ENCODE results near the gene RIPOR3.
"Not testable (repeated sequence)": the region's sequence is repeated elsewhere in the genome, so short reads cannot be mapped to it uniquely, and the experiment has no call there.

RIPOR3 gene

DNA sequence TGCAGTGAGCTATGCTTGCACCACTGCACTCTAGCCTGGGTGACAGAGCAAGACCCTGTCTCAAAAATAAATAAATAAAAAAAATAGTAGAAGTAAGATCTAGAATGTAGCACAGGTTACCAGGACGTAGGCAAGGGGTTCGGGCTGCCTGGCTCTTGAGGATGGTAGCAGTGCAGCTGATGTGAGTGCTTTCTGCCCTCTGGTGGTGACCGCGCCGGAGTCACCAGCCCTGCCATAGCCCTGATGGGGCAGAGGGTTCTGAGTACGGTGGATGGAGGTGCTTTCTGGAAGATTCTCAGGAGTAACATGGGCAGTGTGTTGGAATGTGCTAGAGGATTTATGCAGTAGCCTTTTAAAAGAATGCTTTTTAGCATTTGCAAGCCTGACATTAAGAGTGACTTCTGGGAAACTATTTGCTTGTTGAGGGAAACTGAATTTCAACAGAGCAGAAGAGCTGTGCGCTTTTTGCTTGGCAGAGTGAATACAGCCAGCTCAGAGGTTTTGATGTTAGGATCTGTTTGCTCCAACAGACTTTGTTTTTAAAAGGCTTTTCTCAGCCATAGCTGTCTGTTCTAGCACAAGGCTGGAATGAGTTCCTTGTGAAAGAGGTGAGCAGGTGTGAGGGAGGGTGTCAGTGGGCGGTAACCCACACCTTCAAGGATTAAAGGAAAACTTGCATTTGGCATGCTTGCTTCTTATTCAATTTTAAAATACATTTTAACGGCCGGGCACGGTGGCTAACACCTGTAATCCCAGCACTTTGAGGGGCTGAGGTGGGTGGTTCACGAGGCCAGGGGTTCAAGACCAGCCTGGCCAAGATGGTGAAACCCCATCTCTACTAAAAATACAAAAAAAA, 115.2 kb downstream of the RIPOR3 start:
- Histone ChIP-seq H3K4me1 (ENCODE audit: insufficient read depth, low read length) (peaks cover 34% of the 10 kb centered on the region), H3K27ac (ENCODE audit: low read depth, low read length) (peak overlapping the region; percentile 48), H3K36me3 (ENCODE audit: insufficient read depth, low read length) (peaks cover 47% of the 10 kb centered on the region), H3K4me3 (ENCODE audit: low read depth in 1 of 2, low read length in 2 of 2) (no peak overlapping the region), H3K27me3 (ENCODE audit: control insufficient read depth in 1 of 2, insufficient read depth in 2 of 2, low read length in 2 of 2) (no peaks in the 10 kb centered on the region), H3K9me3 (ENCODE audit: low read length) (no peaks in the 10 kb centered on the region), H3K9ac (ENCODE audit: low read length) (no peak overlapping the region)

DNA sequence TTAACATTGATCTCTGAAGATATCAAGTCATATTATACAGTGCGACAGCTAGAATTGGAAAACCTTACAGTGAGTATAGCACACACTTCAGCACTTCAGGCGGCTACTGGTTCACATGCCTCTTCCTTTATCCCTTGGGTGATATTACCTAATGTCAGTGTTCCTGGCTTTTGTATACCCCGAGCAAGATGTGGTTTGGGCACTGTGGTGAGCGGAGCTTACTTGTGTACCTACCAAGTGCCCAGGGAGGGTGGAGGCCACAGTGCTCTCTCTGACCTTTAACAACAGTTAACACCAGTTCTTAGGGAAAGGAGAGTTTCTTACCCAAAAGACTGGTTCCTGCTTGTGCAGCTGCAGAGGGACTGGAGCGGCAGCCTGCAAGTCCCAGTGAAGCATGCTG, 116.8 kb downstream of the RIPOR3 start:
- Histone ChIP-seq H3K4me1 (ENCODE audit: insufficient read depth, low read length) (peaks cover 34% of the 10 kb centered on the region), H3K27me3 (ENCODE audit: control insufficient read depth in 1 of 2, insufficient read depth in 2 of 2, low read length in 2 of 2) (no peaks in the 10 kb centered on the region), H3K36me3 (ENCODE audit: insufficient read depth, low read length) (peaks cover 39% of the 10 kb centered on the region), H3K27ac (ENCODE audit: low read depth, low read length) (no peak overlapping the region), H3K9ac (ENCODE audit: low read length) (no peak overlapping the region), H3K4me3 (ENCODE audit: low read depth in 1 of 2, low read length in 2 of 2) (no peak overlapping the region), H3K9me3 (ENCODE audit: low read length) (no peaks in the 10 kb centered on the region)

DNA sequence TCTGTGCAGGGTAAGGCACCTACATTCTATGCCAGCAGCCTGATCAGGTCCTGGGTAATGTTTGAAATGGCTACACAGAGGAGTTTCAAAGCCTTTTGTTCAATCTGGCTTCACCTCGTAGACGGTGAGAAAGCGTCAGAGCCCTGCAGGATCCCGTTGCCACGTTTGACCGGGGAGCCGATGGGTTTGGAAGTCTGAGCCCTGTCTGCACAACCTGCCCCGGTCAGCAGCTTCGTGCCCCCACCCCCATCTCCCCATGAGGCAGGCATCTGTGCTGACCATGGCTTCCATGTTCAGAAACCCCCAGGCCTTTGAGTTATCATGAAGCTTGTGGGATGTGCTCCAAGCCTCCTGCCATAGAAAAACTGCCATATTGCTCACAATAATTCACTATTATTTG, 117.2 kb downstream of the RIPOR3 start:
- no peak overlapping the region for H3K27ac ChIP-seq (ENCODE audit: low read depth, low read length)
- H3K4me3 ChIP-seq (ENCODE audit: low read depth in 1 of 2, low read length in 2 of 2) = no peak overlapping the region
- peaks cover 38% of the 10 kb centered on the region for H3K36me3 ChIP-seq (ENCODE audit: insufficient read depth, low read length)
- no peaks in the 10 kb centered on the region for H3K27me3 ChIP-seq (ENCODE audit: control insufficient read depth in 1 of 2, insufficient read depth in 2 of 2, low read length in 2 of 2)
- H3K4me1 ChIP-seq (ENCODE audit: insufficient read depth, low read length) = peaks cover 34% of the 10 kb centered on the region
- no peaks in the 10 kb centered on the region for H3K9me3 ChIP-seq (ENCODE audit: low read length)
- H3K9ac ChIP-seq (ENCODE audit: low read length) = no peak overlapping the region

DNA sequence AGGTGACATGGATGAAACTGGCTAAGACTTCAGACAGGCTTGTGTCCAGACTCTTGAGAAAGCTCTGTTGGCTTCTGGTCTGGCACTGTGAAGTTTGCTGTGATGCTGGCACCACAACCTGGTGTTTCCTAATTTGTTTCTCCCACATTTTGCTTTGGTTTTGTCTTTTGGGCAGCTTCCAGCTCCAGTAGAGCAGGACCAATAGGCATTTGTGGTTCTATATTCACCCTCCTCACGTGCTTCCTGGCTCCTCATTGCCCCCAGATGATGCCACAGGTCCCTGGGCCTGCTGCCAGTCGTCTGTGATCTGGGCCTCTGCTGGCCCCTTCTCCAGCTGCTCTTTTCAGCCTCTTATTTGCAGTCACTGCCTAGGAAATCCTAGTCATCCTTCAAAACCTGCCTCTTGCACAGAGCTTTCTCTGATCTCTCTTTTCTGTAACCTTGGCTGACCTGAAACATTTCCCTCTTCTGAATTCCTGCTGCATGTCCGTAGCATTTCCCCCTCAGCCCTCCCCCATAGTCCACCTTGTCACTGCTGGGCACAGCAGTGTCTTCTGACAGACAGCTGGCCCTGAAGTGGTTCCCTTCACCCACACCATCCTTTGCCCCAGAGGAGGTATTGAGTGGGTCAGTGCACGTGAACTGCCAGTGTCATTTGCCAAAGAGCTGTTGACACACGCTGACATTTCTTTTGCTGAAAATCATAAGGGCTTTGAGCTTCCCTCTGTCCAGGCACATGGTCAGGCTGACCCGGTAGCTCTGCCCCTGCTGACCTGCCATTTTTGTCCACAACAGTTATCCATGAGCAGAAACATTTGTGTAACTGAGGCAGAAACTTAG, 118.2 kb downstream of the RIPOR3 start:
- no peak overlapping the region for H3K9ac ChIP-seq (ENCODE audit: low read length)
- H3K4me1 ChIP-seq (ENCODE audit: insufficient read depth, low read length) = peaks cover 31% of the 10 kb centered on the region
- H3K4me3 ChIP-seq (ENCODE audit: low read depth in 1 of 2, low read length in 2 of 2) = no peak overlapping the region
- peaks cover 38% of the 10 kb centered on the region for H3K36me3 ChIP-seq (ENCODE audit: insufficient read depth, low read length)
- no peaks in the 10 kb centered on the region for H3K27me3 ChIP-seq (ENCODE audit: control insufficient read depth in 1 of 2, insufficient read depth in 2 of 2, low read length in 2 of 2)
- no peak overlapping the region for H3K27ac ChIP-seq (ENCODE audit: low read depth, low read length)
- H3K9me3 ChIP-seq (ENCODE audit: low read length) = no peaks in the 10 kb centered on the region

DNA sequence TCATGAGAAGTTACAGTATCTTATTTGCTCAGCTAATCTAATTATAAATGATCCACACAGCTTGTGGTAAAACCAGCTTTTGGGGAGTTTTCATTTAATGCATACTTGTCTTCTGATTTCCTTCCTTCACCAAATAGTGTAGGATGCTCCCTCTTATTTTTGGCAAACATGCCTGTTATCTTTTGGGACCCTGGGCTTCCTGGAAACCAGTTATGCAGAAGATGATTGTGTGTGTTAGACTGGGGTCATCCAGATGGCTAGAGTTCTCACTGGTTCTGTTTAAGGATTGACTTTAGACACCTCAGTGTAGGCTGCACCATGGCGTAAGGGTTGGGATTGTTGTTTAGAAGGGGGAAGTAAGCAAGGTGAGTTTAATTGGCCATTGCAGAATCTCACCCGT, 119.9 kb downstream of the RIPOR3 start:
- Histone ChIP-seq H3K4me3 (ENCODE audit: low read depth in 1 of 2, low read length in 2 of 2) (no peak overlapping the region), H3K27me3 (ENCODE audit: control insufficient read depth in 1 of 2, insufficient read depth in 2 of 2, low read length in 2 of 2) (no peaks in the 10 kb centered on the region), H3K27ac (ENCODE audit: low read depth, low read length) (no peak overlapping the region), H3K36me3 (ENCODE audit: insufficient read depth, low read length) (peaks cover 38% of the 10 kb centered on the region), H3K4me1 (ENCODE audit: insufficient read depth, low read length) (peaks cover 19% of the 10 kb centered on the region), H3K9me3 (ENCODE audit: low read length) (no peaks in the 10 kb centered on the region), H3K9ac (ENCODE audit: low read length) (no peak overlapping the region)

DNA sequence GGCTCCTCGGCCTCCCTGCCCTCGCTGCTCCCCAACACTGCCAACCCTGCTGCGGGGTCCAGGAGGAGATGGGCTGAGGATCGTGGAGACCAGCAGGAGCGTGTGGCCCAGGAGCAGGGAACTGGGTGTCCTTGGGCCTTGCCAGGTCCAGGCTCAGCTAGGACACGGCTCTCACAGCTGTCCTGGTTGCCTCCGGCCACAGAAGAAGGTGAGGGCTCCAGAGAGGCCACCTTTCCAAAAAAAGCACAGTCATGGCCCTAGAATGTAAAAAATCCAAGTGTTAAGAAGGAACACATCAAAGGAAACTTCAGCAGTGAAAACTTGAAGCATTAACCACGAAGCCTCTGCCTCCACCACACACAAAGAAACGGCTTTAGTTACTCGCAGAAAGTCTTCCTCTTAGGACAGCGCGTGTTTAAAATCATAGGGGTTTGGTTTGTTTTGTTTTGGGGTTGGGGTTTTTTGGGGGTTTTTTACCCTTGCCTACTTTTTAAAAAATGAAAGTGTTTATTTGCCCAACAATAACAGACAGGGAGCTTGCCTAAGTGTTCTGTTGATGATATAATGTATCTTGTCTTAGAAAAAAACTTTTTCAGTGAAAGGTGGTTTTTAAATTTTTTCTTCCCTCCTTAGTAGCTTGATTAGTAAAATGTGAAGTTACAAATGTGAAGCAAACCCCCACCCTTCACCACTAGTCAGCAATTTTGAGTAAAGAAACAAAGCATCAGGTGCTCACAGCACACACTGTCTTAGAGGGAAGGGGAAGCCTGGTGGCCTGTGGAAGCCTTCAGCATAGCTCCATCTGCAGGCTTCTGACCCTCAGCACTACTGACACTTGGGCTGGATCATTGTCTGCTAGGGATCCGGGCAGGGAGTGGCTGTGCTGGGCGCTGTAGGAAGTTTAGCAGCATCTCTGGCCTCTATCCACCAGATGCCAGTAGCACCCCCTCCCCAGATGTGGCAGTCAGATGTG, 121.2 kb downstream of the RIPOR3 start:
- Histone ChIP-seq H3K27ac (ENCODE audit: low read depth, low read length) (no peak overlapping the region), H3K4me3 (ENCODE audit: low read depth in 1 of 2, low read length in 2 of 2) (no peak overlapping the region), H3K27me3 (ENCODE audit: control insufficient read depth in 1 of 2, insufficient read depth in 2 of 2, low read length in 2 of 2) (no peaks in the 10 kb centered on the region), H3K36me3 (ENCODE audit: insufficient read depth, low read length) (peaks cover 49% of the 10 kb centered on the region), H3K9me3 (ENCODE audit: low read length) (no peaks in the 10 kb centered on the region), H3K9ac (ENCODE audit: low read length) (no peak overlapping the region), H3K4me1 (ENCODE audit: insufficient read depth, low read length) (peaks cover 20% of the 10 kb centered on the region)

DNA sequence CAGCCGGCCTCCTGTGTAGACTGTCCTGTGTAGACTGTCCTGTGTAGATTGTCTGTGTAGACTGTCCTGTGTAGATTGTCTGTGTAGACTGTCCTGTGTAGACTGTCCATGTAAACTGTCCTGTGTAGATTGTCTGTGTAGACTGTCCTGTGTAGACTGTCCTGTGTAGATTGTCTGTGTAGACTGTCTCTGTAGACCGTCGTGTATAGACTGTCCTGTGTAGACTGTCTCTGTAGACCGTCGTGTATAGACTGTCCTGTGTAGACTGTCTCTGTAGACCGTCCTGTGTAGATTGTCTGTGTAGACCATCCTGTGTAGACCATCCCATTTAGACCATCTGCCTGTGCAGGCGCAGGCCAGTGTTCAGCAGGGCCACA, 121.9 kb downstream of the RIPOR3 start:
- peaks cover 48% of the 10 kb centered on the region for H3K36me3 ChIP-seq (ENCODE audit: insufficient read depth, low read length)
- H3K4me3 ChIP-seq (ENCODE audit: low read depth in 1 of 2, low read length in 2 of 2); H3K9ac ChIP-seq (ENCODE audit: low read length); H3K27ac ChIP-seq (ENCODE audit: low read depth, low read length); H3K27me3 ChIP-seq (ENCODE audit: control insufficient read depth in 1 of 2, insufficient read depth in 2 of 2, low read length in 2 of 2); H3K9me3 ChIP-seq (ENCODE audit: low read length): not testable (repeated sequence)
- H3K4me1 ChIP-seq (ENCODE audit: insufficient read depth, low read length) = peaks cover 22% of the 10 kb centered on the region

DNA sequence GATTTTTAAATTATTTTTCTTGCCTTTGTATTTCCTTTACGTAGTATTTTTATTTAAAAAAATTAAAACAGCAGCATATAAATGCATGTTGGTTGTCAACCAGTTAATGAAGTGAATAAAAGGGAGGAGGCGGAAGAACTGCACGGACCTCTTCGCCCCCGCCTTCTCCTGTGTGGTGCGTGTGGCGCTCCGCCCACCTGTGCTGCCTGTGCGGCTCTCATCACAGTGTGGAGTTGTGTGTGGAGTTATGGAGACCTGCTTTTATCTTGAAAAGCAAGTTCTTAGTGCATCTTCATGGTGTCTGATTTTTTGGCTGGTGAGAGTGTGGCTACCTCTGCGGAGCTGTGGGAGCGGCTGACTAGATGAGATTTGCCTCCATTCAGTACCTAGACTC, 122.8 kb downstream of the RIPOR3 start:
- no peak overlapping the region for H3K9ac ChIP-seq (ENCODE audit: low read length)
- peaks cover 21% of the 10 kb centered on the region for H3K4me1 ChIP-seq (ENCODE audit: insufficient read depth, low read length)
- H3K9me3 ChIP-seq (ENCODE audit: low read length) = no peaks in the 10 kb centered on the region
- H3K36me3 ChIP-seq (ENCODE audit: insufficient read depth, low read length) = peaks cover 44% of the 10 kb centered on the region
- no peak overlapping the region for H3K4me3 ChIP-seq (ENCODE audit: low read depth in 1 of 2, low read length in 2 of 2)
- H3K27ac ChIP-seq (ENCODE audit: low read depth, low read length) = no peak overlapping the region
- no peaks in the 10 kb centered on the region for H3K27me3 ChIP-seq (ENCODE audit: control insufficient read depth in 1 of 2, insufficient read depth in 2 of 2, low read length in 2 of 2)

DNA sequence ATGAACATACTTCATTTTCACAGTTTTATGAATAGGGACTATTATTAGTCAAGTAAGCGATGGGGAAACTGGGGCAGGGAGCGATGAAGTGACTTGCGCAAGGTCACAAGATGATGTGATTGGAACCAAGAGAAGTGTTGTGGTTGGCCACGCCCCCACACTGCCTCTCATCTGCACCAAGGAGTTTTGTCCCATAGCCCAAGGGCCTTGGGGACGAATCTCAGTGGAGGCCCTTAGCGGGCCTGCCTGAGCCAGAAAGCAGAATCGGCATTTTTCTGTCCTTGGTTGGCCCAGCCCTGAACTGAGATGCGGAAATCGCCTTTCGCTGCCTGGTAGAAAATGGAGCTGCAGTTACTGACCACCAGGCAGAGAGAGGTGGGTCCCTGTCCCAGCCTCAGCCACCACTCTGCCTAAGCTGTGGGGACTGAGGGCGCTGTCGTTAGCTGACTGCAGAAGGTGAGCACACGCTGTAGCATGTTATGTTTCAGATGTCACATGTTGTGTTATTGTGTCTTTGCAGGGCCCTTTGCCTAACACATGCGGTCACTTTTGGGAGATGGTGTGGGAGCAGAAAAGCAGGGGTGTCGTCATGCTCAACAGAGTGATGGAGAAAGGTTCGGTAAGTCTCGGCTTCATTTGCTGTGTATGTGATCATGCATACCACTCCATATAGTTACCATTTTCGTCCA, 123.3 kb downstream of the RIPOR3 start:
- no peak overlapping the region for H3K4me3 ChIP-seq (ENCODE audit: low read depth in 1 of 2, low read length in 2 of 2)
- no peaks in the 10 kb centered on the region for H3K9me3 ChIP-seq (ENCODE audit: low read length)
- H3K36me3 ChIP-seq (ENCODE audit: insufficient read depth, low read length) = peaks cover 46% of the 10 kb centered on the region
- no peak overlapping the region for H3K9ac ChIP-seq (ENCODE audit: low read length)
- H3K4me1 ChIP-seq (ENCODE audit: insufficient read depth, low read length) = peaks cover 16% of the 10 kb centered on the region
- H3K27ac ChIP-seq (ENCODE audit: low read depth, low read length) = no peak overlapping the region
- H3K27me3 ChIP-seq (ENCODE audit: control insufficient read depth in 1 of 2, insufficient read depth in 2 of 2, low read length in 2 of 2) = no peaks in the 10 kb centered on the region

DNA sequence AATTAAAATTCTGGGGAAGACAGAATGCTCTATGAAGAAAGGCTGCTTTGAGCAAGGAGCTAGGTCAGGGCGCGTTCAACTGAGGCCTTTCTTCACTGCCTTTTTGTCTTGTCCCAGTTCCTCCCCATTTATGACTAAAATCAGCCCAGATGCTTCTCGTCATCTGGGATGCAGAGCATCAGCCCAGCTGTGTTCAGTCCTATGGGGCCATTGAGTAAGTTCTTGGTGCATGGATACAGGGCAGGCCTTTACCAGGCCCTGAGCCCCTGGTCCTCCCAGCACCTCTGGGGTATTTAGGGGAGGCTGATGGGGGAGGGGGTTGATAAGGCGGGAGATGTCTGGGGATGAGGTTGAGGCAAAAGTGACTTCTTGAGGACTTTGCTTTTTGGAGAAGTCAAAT, 125.5 kb downstream of the RIPOR3 start:
- Histone ChIP-seq H3K36me3 (ENCODE audit: insufficient read depth, low read length) (peaks cover 56% of the 10 kb centered on the region), H3K9me3 (ENCODE audit: low read length) (no peaks in the 10 kb centered on the region), H3K9ac (ENCODE audit: low read length) (no peak overlapping the region), H3K4me3 (ENCODE audit: low read depth in 1 of 2, low read length in 2 of 2) (no peak overlapping the region), H3K27ac (ENCODE audit: low read depth, low read length) (no peak overlapping the region), H3K4me1 (ENCODE audit: insufficient read depth, low read length) (peaks cover 26% of the 10 kb centered on the region), H3K27me3 (ENCODE audit: control insufficient read depth in 1 of 2, insufficient read depth in 2 of 2, low read length in 2 of 2) (no peaks in the 10 kb centered on the region)
